ENCODE measurements around the gene SBF1.
A peak's percentile ranks its signal among the peaks of the same experiment; 100 is the strongest.

Gene SBF1

DNA sequence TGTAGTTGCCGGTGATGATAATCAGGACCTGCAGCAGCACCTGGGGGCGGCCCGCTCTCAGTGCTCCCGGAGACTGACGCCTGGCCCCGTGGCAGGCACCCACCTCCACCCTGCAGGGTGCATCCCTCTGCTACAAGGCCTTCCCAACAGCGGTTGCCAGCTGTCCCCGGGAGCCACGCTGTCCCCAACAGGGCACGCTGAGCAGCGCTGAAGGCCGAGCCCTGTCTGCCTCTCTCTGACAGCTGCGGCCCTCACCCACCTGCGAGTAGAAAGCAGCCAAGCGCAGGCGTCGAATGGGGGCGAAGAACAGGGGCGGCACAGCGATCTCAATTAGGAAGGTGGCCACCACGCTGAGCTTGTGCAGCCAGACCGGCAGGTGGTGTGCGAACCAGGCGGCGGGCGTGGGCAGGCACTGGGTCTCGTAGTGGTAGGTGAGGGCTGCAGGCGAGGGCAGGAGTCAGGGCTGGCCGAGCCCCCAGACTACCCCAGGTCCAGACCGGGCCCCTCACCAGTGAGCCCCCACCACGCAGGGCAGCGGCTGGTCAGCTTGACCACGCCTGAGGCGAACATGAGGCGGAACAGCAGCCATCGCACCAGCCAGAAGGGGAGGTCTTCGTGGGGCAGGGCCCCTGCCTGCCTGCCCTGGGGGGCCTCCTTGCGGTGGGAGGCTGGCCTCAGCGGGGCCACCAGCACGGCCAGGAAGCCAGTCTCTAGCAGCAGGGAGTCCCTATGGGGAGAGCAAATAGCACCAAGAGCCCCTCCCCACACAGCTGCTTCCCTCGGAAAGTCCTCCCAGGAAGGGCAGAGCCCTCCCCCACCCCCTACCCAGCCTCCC, 31.2 kb upstream of the SBF1 start:
- DNase-seq, result no peak

DNA sequence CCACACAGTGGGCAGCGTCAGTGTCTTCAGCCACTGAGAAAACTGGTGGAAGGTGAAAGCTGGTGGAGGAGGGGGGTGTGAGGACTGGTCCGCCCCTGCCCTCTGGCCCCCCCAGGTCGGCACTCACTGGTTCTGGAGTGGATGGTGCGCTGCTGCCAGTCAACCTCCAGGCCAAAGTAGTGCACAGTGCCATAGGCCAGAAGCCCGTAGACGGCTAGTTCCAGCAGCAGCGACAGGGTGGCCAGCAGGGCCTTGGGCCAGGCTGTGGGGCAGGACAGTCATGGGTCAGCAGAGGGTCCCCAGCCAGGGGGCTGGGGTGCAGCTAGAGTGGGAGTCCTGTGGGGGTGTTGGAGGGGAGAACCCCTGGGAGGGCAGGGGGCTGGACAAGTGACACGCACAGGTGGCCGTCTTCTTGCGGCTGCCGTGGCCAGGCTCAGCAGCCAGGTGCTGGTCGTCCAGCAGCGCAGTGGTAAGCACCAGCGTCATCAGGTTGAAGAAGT, 30.5 kb upstream of the SBF1 start:
- no peak for DNase-seq

DNA sequence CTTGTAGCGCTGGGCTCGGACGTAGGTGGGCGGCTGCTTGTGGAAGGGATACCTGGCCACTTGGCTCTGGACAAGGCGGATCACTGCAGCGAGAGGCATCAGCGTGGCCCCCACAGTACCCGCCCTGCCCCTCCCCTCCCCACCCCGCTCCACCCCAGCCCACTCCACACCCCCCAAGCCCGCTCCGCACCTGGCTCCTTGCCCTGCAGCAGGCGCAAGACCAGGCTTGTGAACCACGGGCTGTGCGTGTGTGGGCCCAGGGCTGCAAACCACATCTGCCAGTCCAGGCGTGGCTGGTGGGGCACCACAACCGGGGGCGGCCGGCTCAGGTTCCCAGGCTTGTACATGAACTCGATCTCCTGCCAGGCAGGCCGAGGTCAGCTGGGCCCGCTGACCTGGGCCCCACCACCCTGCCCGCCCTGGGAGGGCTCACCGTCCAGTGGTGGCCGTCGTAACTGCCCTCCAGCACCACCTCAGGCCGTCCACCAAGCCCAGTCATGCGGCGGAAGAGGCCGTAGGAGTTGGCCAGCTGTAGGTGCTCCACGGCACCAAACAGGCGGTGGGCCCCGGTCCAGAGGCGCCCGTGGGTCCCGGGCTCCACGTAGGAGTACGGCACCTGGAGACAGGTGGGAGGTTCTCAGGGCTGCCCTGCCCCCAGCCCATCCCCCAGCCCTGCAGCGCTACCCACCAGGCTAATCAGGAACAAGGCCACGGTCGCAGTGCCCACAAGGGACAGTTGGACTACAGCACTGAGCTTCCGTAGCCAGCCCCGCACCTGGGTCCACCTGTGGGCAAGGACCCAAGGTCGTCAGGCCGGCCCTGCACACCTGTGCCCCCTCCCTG, 29.8 kb upstream of the SBF1 start:
- DNase-seq, result no peak

DNA sequence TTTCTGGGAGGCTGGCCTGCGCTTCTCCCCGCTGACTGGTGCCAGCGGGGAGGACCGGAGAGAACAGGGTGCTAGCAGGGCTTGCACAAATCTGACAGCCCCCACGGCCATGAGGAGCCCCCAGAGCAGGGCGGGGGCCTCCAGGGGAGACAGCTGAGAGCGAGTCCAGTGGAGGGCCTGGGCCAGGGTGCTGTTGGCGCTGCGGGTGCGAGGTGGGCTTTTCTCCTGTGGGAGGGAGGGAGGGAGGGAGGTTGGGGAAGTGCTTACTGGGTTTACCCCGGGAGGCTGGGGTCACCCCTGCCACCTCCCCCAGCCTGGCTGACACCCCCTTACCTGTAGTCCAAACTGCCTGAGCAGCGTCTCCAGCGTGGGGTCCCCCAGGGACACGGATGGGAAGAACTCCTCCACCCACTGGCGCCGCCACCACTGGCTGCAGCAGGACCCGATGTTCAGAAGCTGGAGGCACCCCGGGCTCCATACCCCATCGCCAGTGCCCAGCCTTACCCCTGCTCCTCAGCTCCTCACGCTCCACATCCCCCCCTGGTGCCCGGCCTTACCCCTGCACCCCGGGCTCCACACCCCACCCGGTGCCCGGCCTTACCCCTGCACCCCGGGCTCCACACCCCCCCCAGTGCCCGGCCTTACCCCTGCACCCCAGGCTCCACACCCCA, 28.8 kb upstream of the SBF1 start:
- DNase-seq, result no peak

DNA sequence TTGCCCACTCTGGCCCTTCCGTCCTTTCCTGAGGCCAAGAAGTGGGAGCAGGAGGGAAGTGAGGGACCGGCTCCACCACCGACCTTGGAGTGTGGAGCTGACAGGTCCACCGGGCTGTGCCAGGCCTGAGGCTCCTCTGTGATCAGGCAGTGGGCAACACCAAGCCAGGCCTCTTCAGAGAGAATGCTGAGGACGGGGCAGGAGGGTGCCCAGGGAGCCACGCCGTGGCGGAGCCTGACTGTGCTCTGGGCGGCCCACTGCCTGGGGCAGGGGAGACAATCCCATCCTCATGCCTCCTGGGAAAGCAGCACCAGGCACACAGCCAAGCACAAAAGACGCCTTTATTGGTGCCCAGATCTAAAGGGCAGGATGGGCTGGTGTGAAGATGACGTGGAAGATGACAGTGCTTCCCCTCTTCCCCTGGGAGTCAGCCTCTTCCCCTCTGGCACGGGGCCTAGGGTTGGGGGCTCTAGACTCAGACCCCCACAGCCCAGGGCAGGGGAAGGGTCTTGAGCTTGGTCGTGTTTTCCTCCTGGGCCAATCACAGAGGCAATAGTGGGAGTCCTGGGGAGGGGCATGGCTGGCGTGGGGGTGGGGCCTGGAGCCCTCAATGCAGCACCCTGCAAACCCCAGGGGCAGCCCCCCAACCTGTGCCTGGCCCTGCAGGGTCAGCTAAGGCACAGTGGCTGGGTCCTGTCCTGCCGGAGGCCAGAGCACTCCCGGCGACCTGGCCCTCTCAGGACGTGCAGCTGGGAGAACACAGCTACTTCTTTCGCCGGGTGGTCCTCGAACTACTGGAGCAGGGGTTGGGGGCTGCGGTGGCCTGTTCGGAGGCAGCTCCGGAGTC, 28.0 kb upstream of the SBF1 start:
- DNase-seq, result no peak

DNA sequence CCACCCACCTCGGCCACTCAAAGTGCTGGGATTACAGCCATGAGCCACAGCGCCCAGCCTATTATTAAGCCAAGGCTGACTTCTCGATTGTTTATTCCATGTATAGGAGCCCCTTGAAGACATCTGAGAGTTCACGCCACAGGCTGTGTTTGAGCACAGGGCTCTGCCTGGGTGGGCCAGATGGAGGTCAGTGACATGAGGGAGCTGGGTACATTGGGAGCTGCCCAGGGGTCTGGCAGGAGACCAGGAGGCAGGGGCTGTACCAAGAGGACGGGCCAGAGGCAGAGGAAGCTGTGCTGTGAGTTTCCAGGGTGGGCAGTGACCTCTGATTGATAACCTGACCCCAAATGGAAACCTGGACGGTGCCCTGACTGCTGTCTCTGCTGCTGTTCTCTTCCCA, 27.3 kb upstream of the SBF1 start:
- no peak for DNase-seq

DNA sequence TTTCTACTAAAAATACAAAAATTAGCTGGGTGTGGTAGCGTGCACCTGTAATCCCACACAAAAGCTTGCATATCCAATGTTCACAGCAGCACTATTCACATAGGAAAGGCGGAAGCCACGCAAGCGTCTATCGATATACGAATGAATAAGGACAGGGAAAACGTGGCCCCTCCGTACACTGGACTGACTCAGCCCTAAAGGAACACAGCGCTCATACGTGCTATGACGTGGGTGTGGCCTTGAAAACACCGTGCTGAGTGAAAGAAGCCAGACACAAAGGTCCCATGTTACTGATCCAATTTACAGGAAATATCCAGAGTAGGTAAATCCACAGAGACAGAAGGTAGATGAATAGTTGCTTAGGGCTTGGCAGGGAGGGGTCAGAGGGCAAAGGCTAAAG, 25.6 kb upstream of the SBF1 start:
- DNase-seq, result no peak

DNA sequence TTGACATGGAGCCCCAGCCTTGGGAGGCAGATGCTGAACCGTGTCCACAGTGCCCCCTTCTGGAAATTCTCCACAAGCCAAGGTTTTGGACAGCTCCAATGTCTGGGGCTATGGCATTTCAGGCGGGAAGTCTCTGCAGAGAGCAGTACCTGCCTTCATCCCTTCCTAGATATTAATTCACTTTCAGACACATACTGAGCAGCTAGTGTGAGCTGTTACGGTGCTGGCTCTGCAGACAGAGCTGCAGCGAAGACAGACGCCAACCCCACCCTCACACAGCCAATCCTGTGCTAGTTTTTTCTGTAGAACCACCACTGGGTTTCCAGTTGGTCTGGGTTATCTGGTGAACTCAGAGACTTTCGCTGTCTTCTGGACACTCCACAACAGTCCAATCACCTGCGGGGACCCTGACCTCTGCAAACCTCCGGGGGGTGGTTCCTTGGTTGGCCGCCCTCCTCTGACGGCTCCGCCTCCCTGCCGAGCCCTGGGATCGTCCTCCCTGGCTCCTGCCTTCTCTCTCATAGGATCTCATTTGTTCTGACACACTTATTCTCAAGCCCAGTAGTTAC, 23.6 kb upstream of the SBF1 start:
- peak; percentile 63 for DNase-seq

DNA sequence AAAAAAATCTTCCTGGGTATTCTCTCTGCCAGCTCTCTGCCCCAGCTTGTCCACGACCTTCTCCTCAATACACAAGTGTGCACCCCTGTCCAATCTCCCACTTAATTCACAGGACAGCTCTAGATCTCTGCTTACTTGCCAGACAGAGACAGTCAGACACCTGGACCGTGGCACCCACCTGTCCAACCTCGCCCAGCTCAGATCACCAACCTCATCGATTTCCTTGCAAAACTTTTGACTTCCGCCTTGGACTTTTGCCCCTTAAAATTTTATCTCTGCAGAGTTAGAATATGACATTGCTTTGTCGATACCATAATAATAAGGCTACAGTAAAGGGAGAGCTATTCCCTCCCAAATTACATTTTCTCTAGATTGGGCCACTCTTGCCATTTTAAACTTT, 22.3 kb upstream of the SBF1 start:
- DNase-seq, result no peak

DNA sequence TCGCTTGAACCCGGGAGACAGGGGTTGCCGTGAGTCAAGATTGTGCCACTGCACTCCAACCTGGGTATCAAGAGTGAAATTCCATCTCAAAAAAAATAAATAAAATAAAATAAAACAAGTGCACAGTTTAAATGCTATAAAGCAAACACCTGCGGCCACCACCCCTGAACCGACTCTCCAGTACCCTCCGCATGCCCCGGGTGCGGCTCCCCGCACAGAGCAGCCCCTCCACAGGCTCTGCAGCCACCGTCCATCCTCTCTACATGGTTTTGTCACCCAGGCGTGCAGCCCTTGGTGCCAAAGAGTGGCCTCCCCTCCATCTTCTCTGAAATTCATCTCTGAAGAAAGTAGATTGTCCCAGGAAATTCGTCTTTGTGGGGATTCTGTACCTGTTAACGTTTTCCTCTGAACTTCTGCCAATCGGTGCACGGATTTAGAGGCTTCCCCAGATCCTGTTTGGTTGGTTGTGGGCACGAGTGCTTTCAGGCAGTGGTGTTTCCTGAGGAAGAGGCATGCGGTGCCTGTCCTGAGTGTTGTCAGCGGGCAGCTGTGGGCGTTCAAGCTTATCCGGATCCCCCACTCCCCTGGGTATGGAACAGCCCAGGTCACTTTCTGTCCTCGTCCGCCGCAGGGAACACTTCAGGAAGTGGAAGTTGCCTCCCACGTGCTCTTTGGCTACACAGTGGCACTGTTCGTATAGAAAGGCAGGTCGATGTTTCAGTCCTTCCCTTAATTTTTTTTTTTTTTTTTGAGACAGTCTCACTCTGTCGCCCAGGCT, 15.9 kb upstream of the SBF1 start:
- DNase-seq, result no peak

DNA sequence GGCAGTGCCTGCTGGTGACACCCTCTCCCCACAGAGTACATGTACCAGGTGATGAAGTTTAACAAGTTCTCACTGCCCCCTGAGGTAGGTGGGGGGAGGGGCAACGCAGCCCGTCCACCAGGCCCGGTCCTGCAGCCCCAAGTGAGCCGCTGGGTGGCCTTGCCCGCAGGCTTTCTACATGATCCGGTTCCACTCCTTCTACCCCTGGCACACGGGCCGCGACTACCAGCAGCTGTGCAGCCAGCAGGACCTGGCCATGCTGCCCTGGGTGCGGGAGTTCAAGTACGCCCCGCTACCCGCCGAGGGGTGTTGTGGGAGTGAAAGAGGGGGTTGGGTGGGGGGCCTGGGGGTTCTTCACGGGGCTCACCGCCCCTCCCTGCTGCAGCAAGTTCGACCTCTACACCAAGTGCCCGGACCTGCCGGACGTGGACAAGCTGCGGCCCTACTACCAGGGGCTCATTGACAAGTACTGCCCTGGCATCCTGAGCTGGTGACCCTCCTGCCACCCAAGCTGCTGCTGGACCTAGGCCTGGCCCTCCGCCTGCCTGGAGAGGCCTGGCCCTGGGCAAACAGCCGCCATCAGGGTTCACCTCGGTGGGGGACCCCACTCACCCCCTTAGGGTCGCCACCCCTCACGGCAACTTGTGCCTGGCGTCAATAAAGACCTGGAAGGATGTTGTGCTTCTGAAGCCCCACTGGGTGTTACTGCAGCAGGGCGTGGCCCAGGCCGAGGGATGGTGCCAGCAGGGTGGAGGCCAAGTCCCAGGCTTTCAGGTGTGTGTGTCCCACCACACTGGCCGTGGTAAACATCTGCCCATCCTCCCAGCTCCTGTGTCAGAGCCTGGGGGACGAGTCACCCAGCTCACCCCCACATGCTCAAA, 14.8 kb upstream of the SBF1 start:
- DNase-seq, result no peak

DNA sequence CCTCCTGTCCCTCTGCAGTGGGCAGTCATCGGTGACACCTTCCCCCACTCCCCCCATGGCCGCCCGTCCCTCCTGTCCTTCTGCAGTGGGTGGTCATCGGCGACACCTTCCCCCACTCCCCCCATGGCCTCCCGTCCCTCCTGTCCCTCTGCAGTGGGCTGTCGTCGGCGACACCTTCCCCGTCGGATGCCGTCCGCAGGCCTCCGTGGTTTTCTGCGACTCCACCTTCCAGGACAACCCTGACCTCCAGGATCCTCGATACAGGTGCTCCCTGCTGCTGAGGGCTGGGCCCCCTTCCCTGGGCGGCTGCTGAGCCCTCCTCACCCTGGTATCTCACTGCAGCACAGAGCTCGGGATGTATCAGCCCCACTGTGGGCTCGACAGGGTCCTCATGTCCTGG, 14.1 kb upstream of the SBF1 start:
- no peak for DNase-seq

DNA sequence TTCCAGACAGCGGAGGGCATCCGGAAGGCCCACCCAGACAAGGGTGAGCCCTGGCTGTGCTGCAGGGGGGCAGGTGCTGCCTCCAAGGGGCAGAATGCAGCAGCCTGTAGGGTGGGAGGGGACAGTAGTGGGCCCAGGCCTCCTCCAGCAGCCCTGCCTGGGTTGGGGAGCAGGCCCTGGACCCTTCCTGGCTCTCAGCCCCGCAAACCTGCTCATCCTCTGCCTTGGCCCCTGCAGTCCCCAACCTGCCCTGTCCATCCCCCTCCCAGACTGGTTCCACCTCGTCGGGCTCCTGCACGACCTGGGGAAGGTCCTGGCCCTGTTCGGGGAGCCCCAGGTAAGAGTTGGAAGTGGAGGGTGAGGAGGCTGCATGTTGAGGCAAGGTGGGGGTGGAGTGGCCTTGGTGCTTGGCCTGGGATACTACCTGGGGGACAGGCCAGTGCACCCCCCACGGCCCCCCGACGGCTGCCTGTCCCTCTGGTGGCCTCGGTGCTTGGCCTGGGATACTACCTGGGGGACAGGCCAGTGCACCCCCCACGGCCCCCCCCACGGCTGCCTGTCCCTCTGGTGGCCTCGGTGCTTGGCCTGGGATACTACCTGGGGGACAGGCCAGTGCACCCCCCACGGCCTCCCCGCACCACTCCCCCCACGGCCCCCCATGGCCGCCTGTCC, 13.3 kb upstream of the SBF1 start:
- no peak for DNase-seq

DNA sequence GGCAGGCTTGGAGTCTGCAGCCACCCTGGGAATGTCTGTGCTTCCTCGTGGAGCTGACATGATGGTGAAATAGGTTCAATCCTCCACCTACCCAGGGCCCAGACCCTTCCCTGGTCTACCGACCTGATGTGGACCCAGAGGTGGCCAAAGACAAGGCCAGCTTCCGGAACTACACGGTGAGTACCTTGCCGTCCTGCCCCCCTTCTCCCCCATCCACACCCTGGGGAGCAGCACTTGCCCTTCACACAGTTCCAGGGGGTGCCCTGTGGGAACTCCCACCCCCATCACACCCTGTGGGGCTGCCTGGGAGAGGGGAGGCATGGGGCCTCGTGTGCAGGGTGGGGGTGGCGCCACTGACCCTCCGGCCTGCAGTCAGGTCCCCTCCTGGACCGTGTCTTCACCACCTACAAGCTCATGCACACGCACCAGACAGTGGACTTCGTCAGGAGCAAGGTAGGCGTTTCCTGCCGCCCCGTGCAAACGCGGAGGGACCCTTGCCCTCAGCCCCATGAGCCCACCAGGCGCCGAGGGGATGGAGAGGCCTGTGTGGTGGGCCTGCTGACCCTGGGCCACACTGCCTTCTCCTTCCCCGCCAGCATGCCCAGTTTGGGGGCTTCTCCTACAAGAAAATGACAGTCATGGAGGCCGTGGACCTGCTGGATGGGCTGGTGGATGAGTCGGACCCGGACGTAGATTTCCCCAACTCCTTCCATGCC, 12.6 kb upstream of the SBF1 start:
- no peak for DNase-seq

DNA sequence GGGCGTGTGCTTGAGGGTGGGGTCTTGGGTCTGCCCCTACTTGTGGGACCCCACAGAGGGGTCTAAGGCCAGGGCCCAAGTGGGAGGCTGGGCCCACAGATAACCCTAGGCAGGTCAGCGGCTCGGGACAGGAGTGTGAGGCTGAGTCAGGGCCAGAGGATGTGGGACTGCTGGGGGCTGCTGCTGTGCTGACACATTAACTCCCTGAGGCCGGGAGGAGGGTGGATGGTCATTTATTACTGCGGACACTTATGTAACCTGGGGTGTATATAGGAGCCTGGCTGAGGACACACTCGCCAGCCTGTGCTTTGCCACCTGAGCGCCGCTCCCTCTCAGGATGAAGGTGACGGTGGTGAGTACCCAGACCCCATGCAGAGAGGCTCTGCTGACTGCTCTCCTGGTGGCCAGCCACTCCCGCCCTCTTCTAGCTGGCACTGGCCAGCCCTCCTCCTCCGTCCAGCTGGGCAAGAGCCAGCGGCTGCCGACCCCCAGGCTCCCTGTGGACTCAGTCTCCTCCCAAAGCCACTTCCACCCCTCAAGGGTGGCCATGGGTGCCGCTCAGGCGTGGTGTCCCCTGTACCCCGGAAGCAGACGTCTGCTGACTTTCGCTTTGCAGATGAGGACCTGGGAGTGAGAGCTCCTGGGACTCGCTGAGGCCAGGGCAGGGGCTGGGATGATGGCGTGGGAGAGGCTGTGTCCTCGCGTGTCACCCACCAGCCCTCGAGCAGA, 11.9 kb upstream of the SBF1 start, which contains the start of gene MIOX:
TSS of gene MIOX (plus strand) at position 299 of the 729 bp plus-strand sequence. CDS start at position 338, 39 bp downstream.
- DNase-seq, result peak; percentile 10

DNA sequence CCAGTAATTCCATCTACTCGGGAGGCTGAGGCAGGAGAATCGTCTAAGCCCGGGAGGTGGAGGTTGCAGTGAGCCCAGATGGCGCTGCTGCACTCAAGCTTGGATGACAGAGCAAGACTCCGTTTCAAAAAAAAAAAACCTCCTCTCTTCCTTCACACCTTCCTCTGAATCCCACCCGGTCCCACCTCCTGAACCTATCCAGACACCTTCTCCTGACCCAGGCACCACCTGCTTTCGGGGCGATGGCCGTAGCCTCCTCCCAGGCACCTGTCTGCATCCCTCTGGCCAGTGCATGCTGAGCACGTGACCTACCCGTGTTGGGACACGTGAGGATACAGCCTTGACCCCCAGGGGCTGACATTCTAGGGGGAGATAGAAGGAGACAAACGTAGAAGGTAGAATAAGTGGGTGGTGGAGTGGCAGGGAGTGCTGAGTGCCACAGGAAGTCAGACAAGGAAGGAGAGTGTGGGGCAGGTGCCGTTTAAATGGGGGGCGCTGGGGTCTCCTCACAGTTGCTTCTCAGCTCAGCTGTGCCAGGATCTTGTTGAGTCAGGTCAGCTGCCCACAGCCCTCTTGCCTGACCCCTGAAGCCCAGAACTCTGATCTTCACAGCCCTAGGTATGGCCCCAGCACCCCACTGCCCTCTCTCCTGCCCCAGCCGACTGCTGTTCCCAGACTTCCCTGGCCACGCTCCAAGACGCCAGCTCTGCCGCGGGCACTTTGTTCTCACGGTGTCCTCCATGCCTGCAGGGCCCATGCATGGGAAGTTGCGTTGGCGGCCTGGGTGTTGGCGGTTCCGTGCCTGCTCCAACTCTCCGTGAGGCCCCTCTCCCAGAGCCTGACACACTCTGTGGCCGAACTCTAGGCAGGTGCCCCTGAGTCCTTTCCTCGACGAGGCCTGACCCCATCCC, 10.6 kb upstream of the SBF1 start:
- DNase-seq, result no peak

Measured in kidney glomerular epithelial cell (primary cell).